ENCODE data around the gene GUCY2C.
"Not testable (repeated sequence)": the region's sequence is repeated elsewhere in the genome, so short reads cannot be mapped to it uniquely, and the experiment has no call there.

GUCY2C gene

GRCh38 chr12:14696265-14696741 lies at the start of gene GUCY2C:
Gene GUCY2C, minus strand, starts transcription at chr12:14696599. Its CDS starts 151 bp downstream, at chr12:14696448.
- TF ChIP-seq CTCF (IDR thresholded peaks at IDR 0.05; ENCODE audit: low read depth, low read length), result no peak
- no peak within 1 kb of the TSS for H3K4me3 ChIP-seq (replicated peaks in 1 of 2; ENCODE audit: low read depth in 2 of 2, low read length in 2 of 2)
- no peak for DNase-seq (ENCODE audit: low read depth in 2 of 2)

GRCh38 chr12:14743061-14743460 lies 46.7 kb upstream of the GUCY2C start:
- no peak overlapping the region for H3K4me3 ChIP-seq (replicated peaks in 1 of 2; ENCODE audit: low read depth in 2 of 2, low read length in 2 of 2)
- TF ChIP-seq CTCF (IDR thresholded peaks at IDR 0.05; ENCODE audit: low read depth, low read length), result no peak
- no peak for DNase-seq (ENCODE audit: low read depth in 2 of 2)

GRCh38 chr12:14741942-14742341 lies 45.5 kb upstream of the GUCY2C start:
- DNase-seq (ENCODE audit: low read depth in 2 of 2), result no peak
- TF ChIP-seq CTCF (IDR thresholded peaks at IDR 0.05; ENCODE audit: low read depth, low read length), result no peak
- no peak overlapping the region for H3K4me3 ChIP-seq (replicated peaks in 1 of 2; ENCODE audit: low read depth in 2 of 2, low read length in 2 of 2)

GRCh38 chr12:14741153-14741552 lies 44.8 kb upstream of the GUCY2C start:
- no peak for DNase-seq (ENCODE audit: low read depth in 2 of 2)
- no peak overlapping the region for H3K4me3 ChIP-seq (replicated peaks in 1 of 2; ENCODE audit: low read depth in 2 of 2, low read length in 2 of 2)
- no peak for TF ChIP-seq CTCF (IDR thresholded peaks at IDR 0.05; ENCODE audit: low read depth, low read length)

- H3K4me3 ChIP-seq (replicated peaks in 1 of 2; ENCODE audit: low read depth in 2 of 2, low read length in 2 of 2); DNase-seq (ENCODE audit: low read depth in 2 of 2): not testable (repeated sequence)
These were observed 40.0 kb upstream of the GUCY2C start for GRCh38 chr12:14736441-14736840.

- no peak for DNase-seq (ENCODE audit: low read depth in 2 of 2)
- no peak overlapping the region for H3K4me3 ChIP-seq (replicated peaks in 1 of 2; ENCODE audit: low read depth in 2 of 2, low read length in 2 of 2)
- TF ChIP-seq CTCF (IDR thresholded peaks at IDR 0.05; ENCODE audit: low read depth, low read length), result no peak
These were observed 35.4 kb upstream of the GUCY2C start for GRCh38 chr12:14731821-14732220.

- no peak for TF ChIP-seq CTCF (IDR thresholded peaks at IDR 0.05; ENCODE audit: low read depth, low read length)
- H3K4me3 ChIP-seq (replicated peaks in 1 of 2; ENCODE audit: low read depth in 2 of 2, low read length in 2 of 2), result no peak overlapping the region
- DNase-seq (ENCODE audit: low read depth in 2 of 2), result no peak
These were observed 33.2 kb upstream of the GUCY2C start for GRCh38 chr12:14729586-14729985.

Data from cardiac fibroblast (primary cell).